ENCODE data around the gene MYH7.

DNA sequence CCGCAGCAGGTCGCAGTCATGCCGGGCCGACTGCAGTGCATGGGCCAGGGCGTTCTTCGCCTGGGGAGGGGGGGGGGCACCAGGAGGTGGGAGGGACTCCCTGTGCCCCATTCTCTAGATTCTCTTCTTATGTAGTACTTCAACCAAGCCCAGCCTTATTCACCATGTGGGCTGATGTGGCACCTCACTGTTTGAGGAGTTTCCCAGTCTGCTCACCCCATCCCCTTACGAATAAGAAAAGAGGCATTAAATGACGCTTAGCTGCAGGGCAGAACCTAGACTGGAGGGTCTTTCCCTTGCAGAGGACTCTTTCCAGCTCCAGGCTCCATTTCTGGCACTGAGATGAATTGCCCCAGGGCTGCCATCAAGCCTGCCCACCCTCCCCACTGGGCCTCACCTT is 46.5 kb downstream of the MYH7 start:
- TF ChIP-seq POLR2AphosphoS5 (IDR thresholded peaks at IDR 0.05), result no peak
- TF ChIP-seq, protein P1, sequence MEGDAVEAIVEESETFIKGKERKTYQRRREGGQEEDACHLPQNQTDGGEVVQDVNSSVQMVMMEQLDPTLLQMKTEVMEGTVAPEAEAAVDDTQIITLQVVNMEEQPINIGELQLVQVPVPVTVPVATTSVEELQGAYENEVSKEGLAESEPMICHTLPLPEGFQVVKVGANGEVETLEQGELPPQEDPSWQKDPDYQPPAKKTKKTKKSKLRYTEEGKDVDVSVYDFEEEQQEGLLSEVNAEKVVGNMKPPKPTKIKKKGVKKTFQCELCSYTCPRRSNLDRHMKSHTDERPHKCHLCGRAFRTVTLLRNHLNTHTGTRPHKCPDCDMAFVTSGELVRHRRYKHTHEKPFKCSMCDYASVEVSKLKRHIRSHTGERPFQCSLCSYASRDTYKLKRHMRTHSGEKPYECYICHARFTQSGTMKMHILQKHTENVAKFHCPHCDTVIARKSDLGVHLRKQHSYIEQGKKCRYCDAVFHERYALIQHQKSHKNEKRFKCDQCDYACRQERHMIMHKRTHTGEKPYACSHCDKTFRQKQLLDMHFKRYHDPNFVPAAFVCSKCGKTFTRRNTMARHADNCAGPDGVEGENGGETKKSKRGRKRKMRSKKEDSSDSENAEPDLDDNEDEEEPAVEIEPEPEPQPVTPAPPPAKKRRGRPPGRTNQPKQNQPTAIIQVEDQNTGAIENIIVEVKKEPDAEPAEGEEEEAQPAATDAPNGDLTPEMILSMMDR (IDR thresholded peaks at IDR 0.05), result no peak
